Testis (tissue), 2 donors: Measurements from ENCODE around the gene NFE2.

ENCODE experiments used
- POLR2A ChIP-seq: fragments of 450-650 bp; IDR thresholded peaks from one replicate; pipeline ENCODE4 v1.6.1; 2017; ENCODE audit warnings: antibody characterized with exemption, mild to moderate bottlenecking, moderate library complexity
- TF ChIP-seq, protein P1 (sequence below), 3 experiments: fragments of 450-650 bp in 2 of 3; fragments of 200-600 bp in 1 of 3; sonication (generic) in 1 of 3; IDR thresholded peaks; one replicate each; pipeline ENCODE4 v1.5.1; 2016 to 2019; ENCODE audit warnings: antibody characterized with exemption in 3 of 3, mild to moderate bottlenecking in 2 of 3, moderate library complexity in 1 of 3

GRCh38 chr12:54262403-54262925, 38.4 kb downstream of the NFE2 start:
- TF ChIP-seq, protein P1, sequence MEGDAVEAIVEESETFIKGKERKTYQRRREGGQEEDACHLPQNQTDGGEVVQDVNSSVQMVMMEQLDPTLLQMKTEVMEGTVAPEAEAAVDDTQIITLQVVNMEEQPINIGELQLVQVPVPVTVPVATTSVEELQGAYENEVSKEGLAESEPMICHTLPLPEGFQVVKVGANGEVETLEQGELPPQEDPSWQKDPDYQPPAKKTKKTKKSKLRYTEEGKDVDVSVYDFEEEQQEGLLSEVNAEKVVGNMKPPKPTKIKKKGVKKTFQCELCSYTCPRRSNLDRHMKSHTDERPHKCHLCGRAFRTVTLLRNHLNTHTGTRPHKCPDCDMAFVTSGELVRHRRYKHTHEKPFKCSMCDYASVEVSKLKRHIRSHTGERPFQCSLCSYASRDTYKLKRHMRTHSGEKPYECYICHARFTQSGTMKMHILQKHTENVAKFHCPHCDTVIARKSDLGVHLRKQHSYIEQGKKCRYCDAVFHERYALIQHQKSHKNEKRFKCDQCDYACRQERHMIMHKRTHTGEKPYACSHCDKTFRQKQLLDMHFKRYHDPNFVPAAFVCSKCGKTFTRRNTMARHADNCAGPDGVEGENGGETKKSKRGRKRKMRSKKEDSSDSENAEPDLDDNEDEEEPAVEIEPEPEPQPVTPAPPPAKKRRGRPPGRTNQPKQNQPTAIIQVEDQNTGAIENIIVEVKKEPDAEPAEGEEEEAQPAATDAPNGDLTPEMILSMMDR (IDR thresholded peaks at IDR 0.05) = no peak
- TF ChIP-seq POLR2A = no peak
